ENCODE results near the gene MFAP2.
"Not testable (repeated sequence)": the region's sequence is repeated elsewhere in the genome, so short reads cannot be mapped to it uniquely, and the experiment has no call there.

The MFAP2 gene

DNA sequence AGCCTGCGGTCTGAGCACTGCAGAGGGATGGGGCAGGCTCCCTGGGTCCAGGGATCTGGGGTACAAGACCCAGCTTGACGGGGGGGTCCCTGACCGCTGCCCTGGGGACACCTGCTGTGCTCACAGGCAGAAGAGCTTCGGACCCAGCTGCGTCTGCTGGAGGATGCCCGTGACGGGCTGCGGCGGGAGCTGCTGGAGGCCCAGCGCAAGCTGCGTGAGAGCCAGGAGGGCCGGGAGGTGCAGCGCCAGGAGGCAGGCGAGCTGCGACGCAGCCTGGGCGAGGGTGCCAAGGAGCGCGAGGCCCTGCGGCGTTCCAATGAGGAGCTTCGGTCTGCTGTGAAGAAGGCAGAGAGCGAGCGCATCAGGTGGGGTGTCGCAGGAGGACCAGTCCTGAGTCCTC, 25.2 kb downstream of the MFAP2 start:
- Histone ChIP-seq H3K4me1 (ENCODE audit: control insufficient read depth in 5 of 5, insufficient read depth in 5 of 5, low read length in 5 of 5) (peaks cover 2 to 31% (median 16%) of the 10 kb centered on the region in 5 donors), H3K27ac (ENCODE audit: low read depth, low read length) (no peak overlapping the region), H3K9ac (ENCODE audit: low read length in 5 of 5) (no peak overlapping the region), H3K36me3 (ENCODE audit: control insufficient read depth in 5 of 5, insufficient read depth in 5 of 5, low read length in 5 of 5) (peaks cover 0 to 31% (median 8%) of the 10 kb centered on the region in 5 donors), H3K27me3 (ENCODE audit: control insufficient read depth in 5 of 5, insufficient read depth in 4 of 5, low read length in 5 of 5) (no peaks in the 10 kb centered on the region), H3K9me3 (ENCODE audit: control insufficient read depth in 5 of 5, low read length in 5 of 5) (no peaks in the 10 kb centered on the region), H3K4me3 (ENCODE audit: low read depth in 1 of 5, low read length in 5 of 5) (no peak overlapping the region)

DNA sequence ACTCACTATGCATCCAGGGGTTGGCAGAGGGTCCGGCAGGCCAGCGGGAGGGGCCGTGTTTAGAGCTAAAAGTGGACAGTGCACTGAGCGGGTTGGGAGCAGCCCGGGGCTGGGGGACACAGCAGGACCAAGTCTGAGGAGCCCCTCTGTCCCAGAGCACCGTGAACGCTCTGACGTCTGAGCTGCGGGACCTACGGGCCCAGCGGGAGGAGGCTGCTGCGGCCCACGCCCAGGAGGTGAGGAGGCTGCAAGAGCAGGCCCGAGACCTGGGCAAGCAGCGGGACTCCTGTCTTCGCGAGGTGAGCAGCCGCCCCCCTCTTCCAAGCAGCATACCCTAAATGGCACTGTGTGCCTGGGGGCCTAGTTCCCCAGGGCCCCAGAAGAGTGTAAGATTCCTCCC, 25.8 kb downstream of the MFAP2 start:
- no peaks in the 10 kb centered on the region for H3K9me3 ChIP-seq (ENCODE audit: control insufficient read depth in 5 of 5, low read length in 5 of 5)
- no peaks in the 10 kb centered on the region for H3K27me3 ChIP-seq (ENCODE audit: control insufficient read depth in 5 of 5, insufficient read depth in 4 of 5, low read length in 5 of 5)
- H3K9ac ChIP-seq (ENCODE audit: low read length in 5 of 5): no peak overlapping the region
- H3K4me1 ChIP-seq (ENCODE audit: control insufficient read depth in 5 of 5, insufficient read depth in 5 of 5, low read length in 5 of 5): peaks cover 2 to 30% (median 16%) of the 10 kb centered on the region in 5 donors
- no peak overlapping the region for H3K27ac ChIP-seq (ENCODE audit: low read depth, low read length)
- peaks cover 0 to 31% (median 8%) of the 10 kb centered on the region in 5 donors for H3K36me3 ChIP-seq (ENCODE audit: control insufficient read depth in 5 of 5, insufficient read depth in 5 of 5, low read length in 5 of 5)
- H3K4me3 ChIP-seq (ENCODE audit: low read depth in 1 of 5, low read length in 5 of 5): no peak overlapping the region

DNA sequence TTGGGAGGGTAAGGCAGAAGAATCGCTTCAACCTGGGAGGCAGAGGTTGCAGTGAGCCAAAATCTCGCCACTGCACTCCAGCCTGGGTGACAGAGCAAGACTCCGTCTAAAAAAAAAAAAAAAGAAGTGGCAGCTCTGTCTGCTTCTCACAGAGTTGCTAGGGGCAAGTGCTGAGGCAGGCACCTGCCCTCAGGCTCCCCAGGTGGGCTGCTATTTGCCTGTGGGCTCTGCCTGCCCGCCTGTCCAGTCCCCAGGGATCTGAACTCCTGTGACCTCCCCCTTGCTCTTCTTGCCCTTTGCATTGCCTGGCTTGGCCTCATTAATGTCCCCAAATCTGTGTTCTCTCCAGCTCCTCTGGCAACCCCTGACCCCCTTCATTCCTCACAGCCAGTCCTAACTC, 28.0 kb downstream of the MFAP2 start:
- H3K36me3 ChIP-seq (ENCODE audit: control insufficient read depth in 5 of 5, insufficient read depth in 5 of 5, low read length in 5 of 5): peaks cover 0 to 39% (median 12%) of the 10 kb centered on the region in 5 donors
- H3K27ac ChIP-seq (ENCODE audit: low read depth, low read length); H3K4me3 ChIP-seq (ENCODE audit: low read depth in 1 of 5, low read length in 5 of 5); H3K9ac ChIP-seq (ENCODE audit: low read length in 5 of 5); H3K27me3 ChIP-seq (ENCODE audit: control insufficient read depth in 5 of 5, insufficient read depth in 4 of 5, low read length in 5 of 5); H3K9me3 ChIP-seq (ENCODE audit: control insufficient read depth in 5 of 5, low read length in 5 of 5): not testable (repeated sequence)
- peaks cover 2 to 27% (median 16%) of the 10 kb centered on the region in 5 donors for H3K4me1 ChIP-seq (ENCODE audit: control insufficient read depth in 5 of 5, insufficient read depth in 5 of 5, low read length in 5 of 5)

DNA sequence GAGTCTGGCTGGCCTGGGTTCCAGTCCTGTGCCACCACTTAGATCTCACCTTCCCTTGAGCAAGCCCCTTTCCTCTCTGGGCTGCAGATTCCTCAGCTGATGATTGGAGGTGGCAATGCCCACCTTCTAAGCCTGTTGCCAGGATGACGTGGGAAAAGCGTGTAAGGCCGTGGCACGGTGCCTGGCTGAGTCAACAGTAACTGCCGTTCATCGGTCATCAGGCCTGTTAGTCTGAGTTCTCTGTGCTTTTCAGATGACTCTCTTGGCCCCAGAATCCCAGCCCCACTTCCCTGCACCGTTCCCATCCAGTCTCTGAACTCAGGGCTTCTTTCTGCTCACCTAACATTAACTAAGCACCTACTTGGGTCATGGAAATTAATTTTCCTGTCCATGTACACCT, 31.4 kb downstream of the MFAP2 start:
- H3K4me3 ChIP-seq (ENCODE audit: low read depth in 1 of 5, low read length in 5 of 5); H3K9ac ChIP-seq (ENCODE audit: low read length in 5 of 5); H3K9me3 ChIP-seq (ENCODE audit: control insufficient read depth in 5 of 5, low read length in 5 of 5); H3K4me1 ChIP-seq (ENCODE audit: control insufficient read depth in 5 of 5, insufficient read depth in 5 of 5, low read length in 5 of 5); H3K27ac ChIP-seq (ENCODE audit: low read depth, low read length); H3K27me3 ChIP-seq (ENCODE audit: control insufficient read depth in 5 of 5, insufficient read depth in 4 of 5, low read length in 5 of 5): not testable (repeated sequence)
- peaks cover 0 to 33% (median 19%) of the 10 kb centered on the region in 5 donors for H3K36me3 ChIP-seq (ENCODE audit: control insufficient read depth in 5 of 5, insufficient read depth in 5 of 5, low read length in 5 of 5)

DNA sequence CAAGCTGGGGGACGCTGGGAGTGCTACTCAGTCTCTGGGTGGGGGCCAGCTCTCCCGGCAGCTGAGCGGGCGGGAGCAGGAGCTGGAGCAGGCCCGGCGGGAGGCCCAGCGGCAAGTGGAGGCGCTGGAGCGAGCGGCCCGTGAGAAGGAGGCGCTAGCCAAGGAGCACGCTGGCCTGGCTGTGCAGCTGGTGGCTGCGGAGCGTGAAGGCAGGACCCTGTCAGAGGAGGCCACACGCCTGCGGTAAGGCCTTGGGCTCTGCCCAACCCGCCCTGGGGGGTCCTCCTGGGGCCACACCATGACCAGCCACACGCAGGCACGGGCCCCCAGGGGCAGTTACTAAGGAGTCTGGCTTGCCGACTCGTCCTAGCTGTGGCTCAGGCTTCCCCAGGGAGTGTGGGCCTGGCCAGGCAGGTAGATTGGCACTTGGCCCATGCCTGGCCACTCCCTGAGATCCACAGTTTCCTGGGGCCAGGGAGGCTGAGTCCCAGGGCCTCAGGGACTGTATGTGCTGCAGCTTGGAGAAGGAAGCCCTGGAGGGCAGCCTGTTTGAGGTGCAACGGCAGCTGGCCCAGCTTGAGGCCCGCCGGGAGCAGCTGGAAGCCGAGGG, 32.0 kb downstream of the MFAP2 start:
- H3K27ac ChIP-seq (ENCODE audit: low read depth, low read length); H3K27me3 ChIP-seq (ENCODE audit: control insufficient read depth in 5 of 5, insufficient read depth in 4 of 5, low read length in 5 of 5); H3K9me3 ChIP-seq (ENCODE audit: control insufficient read depth in 5 of 5, low read length in 5 of 5); H3K4me1 ChIP-seq (ENCODE audit: control insufficient read depth in 5 of 5, insufficient read depth in 5 of 5, low read length in 5 of 5); H3K4me3 ChIP-seq (ENCODE audit: low read depth in 1 of 5, low read length in 5 of 5); H3K9ac ChIP-seq (ENCODE audit: low read length in 5 of 5): not testable (repeated sequence)
- H3K36me3 ChIP-seq (ENCODE audit: control insufficient read depth in 5 of 5, insufficient read depth in 5 of 5, low read length in 5 of 5): peaks cover 0 to 37% (median 22%) of the 10 kb centered on the region in 5 donors

DNA sequence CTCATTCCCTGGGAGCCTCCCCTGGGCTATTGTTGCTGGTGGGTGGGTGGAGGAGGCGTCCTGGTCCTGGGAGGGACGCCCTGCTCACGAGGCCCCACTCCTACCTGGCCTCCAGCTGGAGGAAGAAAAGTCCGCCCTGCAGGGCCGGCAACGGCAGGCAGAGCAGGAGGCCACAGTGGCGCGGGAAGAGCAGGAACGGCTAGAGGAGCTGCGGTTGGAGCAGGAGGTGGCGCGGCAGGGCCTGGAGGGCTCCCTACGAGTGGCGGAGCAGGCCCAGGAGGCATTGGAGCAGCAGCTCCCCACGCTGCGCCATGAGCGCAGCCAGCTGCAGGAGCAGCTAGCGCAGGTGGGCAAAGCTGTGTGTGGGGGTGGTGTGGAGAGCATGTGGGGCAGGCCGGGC, 33.8 kb downstream of the MFAP2 start:
- no peak overlapping the region for H3K4me3 ChIP-seq (ENCODE audit: low read depth in 1 of 5, low read length in 5 of 5)
- H3K9me3 ChIP-seq (ENCODE audit: control insufficient read depth in 5 of 5, low read length in 5 of 5): no peaks in the 10 kb centered on the region
- H3K36me3 ChIP-seq (ENCODE audit: control insufficient read depth in 5 of 5, insufficient read depth in 5 of 5, low read length in 5 of 5): peaks cover 0 to 46% (median 30%) of the 10 kb centered on the region in 5 donors
- no peak overlapping the region for H3K9ac ChIP-seq (ENCODE audit: low read length in 5 of 5)
- no peaks in the 10 kb centered on the region for H3K27me3 ChIP-seq (ENCODE audit: control insufficient read depth in 5 of 5, insufficient read depth in 4 of 5, low read length in 5 of 5)
- no peak overlapping the region for H3K27ac ChIP-seq (ENCODE audit: low read depth, low read length)
- H3K4me1 ChIP-seq (ENCODE audit: control insufficient read depth in 5 of 5, insufficient read depth in 5 of 5, low read length in 5 of 5): peaks cover 0 to 1% (median 0%) of the 10 kb centered on the region in 5 donors

DNA sequence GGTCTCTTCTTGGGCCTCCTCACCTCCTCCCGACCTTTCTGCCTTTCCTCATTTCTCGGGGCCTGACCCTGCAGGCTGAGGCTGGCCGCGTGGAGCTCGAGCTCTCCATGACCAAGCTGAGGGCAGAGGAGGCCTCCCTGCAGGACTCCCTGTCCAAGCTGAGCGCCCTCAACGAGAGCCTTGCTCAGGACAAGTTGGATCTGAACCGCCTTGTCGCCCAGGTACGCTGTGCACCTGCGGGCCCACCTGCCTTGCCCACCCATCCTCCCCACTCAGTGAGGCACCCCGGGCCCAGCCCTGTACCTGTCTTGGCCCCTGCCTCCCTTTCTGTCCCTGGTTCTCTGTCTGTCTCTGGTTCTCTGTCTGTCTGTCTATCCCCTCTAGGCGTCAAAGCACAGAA, 34.2 kb downstream of the MFAP2 start:
- not testable (repeated sequence) for H3K9me3 ChIP-seq (ENCODE audit: control insufficient read depth in 5 of 5, low read length in 5 of 5); H3K27ac ChIP-seq (ENCODE audit: low read depth, low read length); H3K9ac ChIP-seq (ENCODE audit: low read length in 5 of 5); H3K4me1 ChIP-seq (ENCODE audit: control insufficient read depth in 5 of 5, insufficient read depth in 5 of 5, low read length in 5 of 5); H3K27me3 ChIP-seq (ENCODE audit: control insufficient read depth in 5 of 5, insufficient read depth in 4 of 5, low read length in 5 of 5); H3K4me3 ChIP-seq (ENCODE audit: low read depth in 1 of 5, low read length in 5 of 5)
- H3K36me3 ChIP-seq (ENCODE audit: control insufficient read depth in 5 of 5, insufficient read depth in 5 of 5, low read length in 5 of 5): peaks cover 0 to 45% (median 30%) of the 10 kb centered on the region in 5 donors

DNA sequence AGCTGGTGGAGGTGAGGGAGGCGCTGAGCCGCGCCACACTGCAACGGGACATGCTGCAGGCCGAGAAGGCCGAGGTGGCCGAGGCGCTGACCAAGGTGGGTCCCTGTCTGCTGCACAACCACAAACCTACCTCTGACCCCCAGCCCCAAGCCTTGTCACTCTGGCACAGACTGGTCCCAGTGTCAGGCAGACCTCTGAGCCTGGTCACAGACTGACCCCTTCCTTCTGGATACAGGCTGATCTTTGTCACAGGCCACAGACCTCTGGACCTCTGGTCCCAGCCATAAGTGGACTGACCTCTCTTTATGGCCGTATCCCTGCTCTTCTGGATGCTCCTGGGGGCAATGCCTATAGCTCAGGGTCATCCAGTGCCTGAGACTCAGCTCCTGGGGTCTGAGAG, 34.9 kb downstream of the MFAP2 start:
- H3K9ac ChIP-seq (ENCODE audit: low read length in 5 of 5): not testable (repeated sequence)
- peaks cover 0 to 47% (median 30%) of the 10 kb centered on the region in 5 donors for H3K36me3 ChIP-seq (ENCODE audit: control insufficient read depth in 5 of 5, insufficient read depth in 5 of 5, low read length in 5 of 5)

DNA sequence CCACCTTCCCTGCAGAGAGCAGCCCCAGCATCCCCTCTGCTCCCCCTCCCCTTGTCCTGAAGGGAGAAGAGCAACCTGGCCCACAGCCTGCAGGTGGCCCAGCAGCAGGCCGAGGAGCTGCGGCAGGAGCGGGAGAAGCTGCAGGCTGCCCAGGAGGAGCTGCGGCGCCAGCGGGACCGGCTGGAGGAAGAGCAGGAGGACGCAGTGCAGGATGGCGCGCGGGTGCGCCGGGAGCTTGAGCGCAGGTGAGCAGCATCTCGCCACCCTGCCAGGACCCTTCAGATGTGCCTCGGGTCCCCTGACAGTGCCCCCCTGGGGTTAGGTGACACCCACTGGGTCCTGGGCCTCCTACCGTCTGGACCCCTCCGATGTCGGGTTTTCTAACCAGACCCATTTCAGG, 36.4 kb downstream of the MFAP2 start:
- Histone ChIP-seq H3K4me1 (ENCODE audit: control insufficient read depth in 5 of 5, insufficient read depth in 5 of 5, low read length in 5 of 5) (no peaks in the 10 kb centered on the region), H3K9me3 (ENCODE audit: control insufficient read depth in 5 of 5, low read length in 5 of 5) (no peaks in the 10 kb centered on the region), H3K9ac (ENCODE audit: low read length in 5 of 5) (no peak overlapping the region), H3K36me3 (ENCODE audit: control insufficient read depth in 5 of 5, insufficient read depth in 5 of 5, low read length in 5 of 5) (peaks cover 0 to 51% (median 33%) of the 10 kb centered on the region in 5 donors), H3K27ac (ENCODE audit: low read depth, low read length) (no peak overlapping the region), H3K27me3 (ENCODE audit: control insufficient read depth in 5 of 5, insufficient read depth in 4 of 5, low read length in 5 of 5) (no peaks in the 10 kb centered on the region), H3K4me3 (ENCODE audit: low read depth in 1 of 5, low read length in 5 of 5) (no peak overlapping the region)

More for the DNA sequence above, 34.9 kb downstream of the MFAP2 start:
- H3K9me3 ChIP-seq (ENCODE audit: control insufficient read depth in 5 of 5, low read length in 5 of 5); H3K4me1 ChIP-seq (ENCODE audit: control insufficient read depth in 5 of 5, insufficient read depth in 5 of 5, low read length in 5 of 5); H3K27ac ChIP-seq (ENCODE audit: low read depth, low read length); H3K4me3 ChIP-seq (ENCODE audit: low read depth in 1 of 5, low read length in 5 of 5); H3K27me3 ChIP-seq (ENCODE audit: control insufficient read depth in 5 of 5, insufficient read depth in 4 of 5, low read length in 5 of 5): not testable (repeated sequence)

DNA sequence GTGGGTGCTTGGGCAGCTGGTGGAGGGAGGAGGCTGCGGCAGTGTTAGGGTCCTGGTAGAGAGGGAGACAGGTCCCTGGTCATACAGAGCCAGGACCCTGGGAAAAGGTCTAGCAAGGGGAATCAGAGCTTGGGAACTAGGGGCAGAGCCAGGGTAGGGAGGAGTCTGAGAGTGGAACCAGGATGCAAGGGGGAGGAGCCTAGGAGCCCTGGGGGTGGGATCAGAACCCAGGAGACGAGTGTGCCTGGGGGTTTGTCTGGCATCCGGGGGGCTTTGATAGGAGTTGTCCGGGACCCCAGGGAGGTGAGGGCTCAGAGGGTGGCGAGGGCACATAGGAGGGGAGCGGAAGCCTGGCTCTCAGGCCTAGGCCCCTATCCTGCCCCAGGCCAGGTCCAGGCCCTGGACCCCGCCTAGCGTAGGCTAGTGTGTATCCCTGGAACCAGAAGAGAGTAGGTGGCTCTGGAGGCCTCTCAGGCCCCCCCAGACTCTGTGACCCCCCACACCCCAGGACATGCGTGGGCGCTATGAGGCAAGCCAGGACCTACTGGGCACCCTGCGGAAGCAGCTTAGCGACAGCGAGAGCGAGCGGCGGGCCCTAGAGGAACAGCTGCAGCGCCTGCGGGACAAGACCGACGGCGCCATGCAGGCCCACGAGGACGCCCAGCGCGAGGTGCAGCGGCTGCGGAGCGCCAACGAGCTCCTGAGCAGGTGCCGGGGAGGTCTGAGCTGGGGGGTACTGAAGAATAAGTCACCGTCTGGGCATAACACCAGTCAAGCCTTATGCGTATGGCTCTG, 40.8 kb downstream of the MFAP2 start:
- H3K4me1 ChIP-seq (ENCODE audit: control insufficient read depth in 5 of 5, insufficient read depth in 5 of 5, low read length in 5 of 5); H3K9me3 ChIP-seq (ENCODE audit: control insufficient read depth in 5 of 5, low read length in 5 of 5); H3K9ac ChIP-seq (ENCODE audit: low read length in 5 of 5); H3K27me3 ChIP-seq (ENCODE audit: control insufficient read depth in 5 of 5, insufficient read depth in 4 of 5, low read length in 5 of 5); H3K27ac ChIP-seq (ENCODE audit: low read depth, low read length); H3K4me3 ChIP-seq (ENCODE audit: low read depth in 1 of 5, low read length in 5 of 5): not testable (repeated sequence)
- peaks cover 0 to 50% (median 17%) of the 10 kb centered on the region in 5 donors for H3K36me3 ChIP-seq (ENCODE audit: control insufficient read depth in 5 of 5, insufficient read depth in 5 of 5, low read length in 5 of 5)

Measured in subcutaneous abdominal adipose tissue (tissue), 5 donors.